IMR-90 (cell line): ENCODE results near the gene METTL25. TPM values are rescaled to one million over a fixed set of nuclear protein-coding genes. Genes with fewer than 3 reads are reported as not detected.

Experiments
- ATAC-seq: fragments of 200-7000 bp; cut with Tn5 transposase; 2 replicates; pipeline ENCODE4 v1.9.1; 2020; ENCODE audit warnings: low read depth, mild to moderate bottlenecking, moderate library complexity
- BruUV-seq: library from RNA; stranded (reverse); fragments of 400-500 nt; replicated peaks from 2 replicates; lab custom pipeline; 2021; lab: Mats Ljungman, UMichigan
- CTCF ChIA-PET: fragments of 300-600 bp; formaldehyde crosslinking; extraction: SDS; loops from one replicate; lab custom pipeline; 2021; ENCODE audit warnings: antibody characterized with exemption; lab: Yijun Ruan, JAX
- POLR2A ChIA-PET: fragments of 300-600 bp; sonication (Branson Sonifier 250); formaldehyde crosslinking; loops from one replicate; lab custom pipeline; 2022; ENCODE audit warnings: antibody characterized with exemption; ENCODE audit not compliant: unreplicated experiment; lab: Charles Lee
- DNase-seq: peaks from one replicate; pipeline ENCODE4 v3.0.0; 2013
- H2AFZ ChIP-seq: replicated peaks from 2 replicates; pipeline ENCODE3; 2013; ENCODE audit warnings: low read length, mild to moderate bottlenecking; ENCODE audit not compliant: poor library complexity
- H2AK5ac ChIP-seq: 2 replicates; pipeline ENCODE4 v1.6.1; 2013; ENCODE audit warnings: low read depth, low read length, inconsistent platforms
- H2AK9ac ChIP-seq: replicated peaks from 2 replicates; pipeline ENCODE3; 2013; ENCODE audit warnings: mild to moderate bottlenecking, low read depth, low read length, moderate library complexity; ENCODE audit not compliant: poor library complexity
- H2BK120ac ChIP-seq: 2 replicates; pipeline ENCODE4 v1.6.1; 2013; ENCODE audit warnings: low read depth, low read length, inconsistent platforms
- H2BK15ac ChIP-seq: 3 replicates; pipeline ENCODE4 v1.6.1; 2013; ENCODE audit warnings: low read depth, low read length, inconsistent platforms
- H2BK20ac ChIP-seq: 2 replicates; pipeline ENCODE4 v1.6.1; 2013; ENCODE audit warnings: low read depth, mild to moderate bottlenecking, inconsistent platforms, low read length, moderate library complexity
- H2BK5ac ChIP-seq: 2 replicates; pipeline ENCODE4 v1.6.1; 2013; ENCODE audit warnings: mild to moderate bottlenecking, low read depth, low read length, inconsistent platforms; ENCODE audit not compliant: poor library complexity, severe bottlenecking
- H3K14ac ChIP-seq: replicated peaks from 2 replicates; pipeline ENCODE4 v1.6.1; 2013; ENCODE audit warnings: low read depth, low read length, inconsistent platforms
- H3K18ac ChIP-seq: 2 replicates; pipeline ENCODE4 v1.6.1; 2013; ENCODE audit warnings: low read depth, low read length, control low read depth
- H3K23ac ChIP-seq: 2 replicates; pipeline ENCODE4 v1.6.1; 2013; ENCODE audit warnings: low read depth, low read length, inconsistent platforms
- H3K27ac ChIP-seq: 2 replicates; pipeline ENCODE4 v1.5.1; 2013; ENCODE audit warnings: mild to moderate bottlenecking, control low read depth, low read length; ENCODE audit not compliant: insufficient read depth
- H3K27me3 ChIP-seq: 2 replicates; pipeline ENCODE4 v1.6.1; 2013; ENCODE audit warnings: low read length; ENCODE audit not compliant: control insufficient read depth, insufficient read depth
- H3K36me3 ChIP-seq: 2 replicates; pipeline ENCODE4 v1.6.1; 2013; ENCODE audit warnings: low read length, mixed read lengths; ENCODE audit not compliant: control insufficient read depth, insufficient read depth
- H3K4ac ChIP-seq: 2 replicates; pipeline ENCODE4 v1.6.1; 2013; ENCODE audit warnings: low read depth, low read length, inconsistent platforms
- H3K4me1 ChIP-seq: 2 replicates; pipeline ENCODE4 v1.6.1; 2013; ENCODE audit warnings: low read length, mixed read lengths; ENCODE audit not compliant: control insufficient read depth, insufficient read depth
- H3K4me2 ChIP-seq: 2 replicates; pipeline ENCODE4 v1.6.1; 2013; ENCODE audit warnings: low read depth, mild to moderate bottlenecking, control low read depth, low read length, moderate library complexity
- H3K4me3 ChIP-seq: 2 replicates; pipeline ENCODE4 v1.5.1; 2013; ENCODE audit warnings: low read depth, mild to moderate bottlenecking, control low read depth, low read length, moderate library complexity; ENCODE audit not compliant: insufficient read depth
- H3K56ac ChIP-seq: 2 replicates; pipeline ENCODE4 v1.6.1; 2013; ENCODE audit warnings: low read length, inconsistent platforms; ENCODE audit not compliant: insufficient read depth; ENCODE audit errors: extremely low read depth
- H3K79me1 ChIP-seq, 2 experiments: 2 replicates each; pipeline ENCODE4 v1.6.1; 2013; ENCODE audit warnings: low read length in 2 of 2, inconsistent platforms in 1 of 2, low read depth in 1 of 2
- H3K9ac ChIP-seq: 2 replicates; pipeline ENCODE4 v1.6.1; 2013; ENCODE audit warnings: low read depth, low read length, control low read depth
- H3K9me1 ChIP-seq: 2 replicates; pipeline ENCODE4 v1.6.1; 2013; ENCODE audit warnings: low read length, inconsistent platforms; ENCODE audit not compliant: insufficient read depth
- H3K9me3 ChIP-seq: 2 replicates; pipeline ENCODE4 v1.6.1; 2013; ENCODE audit warnings: low read length; ENCODE audit not compliant: control insufficient read depth, insufficient read depth
- H4K20me1 ChIP-seq: 2 replicates; pipeline ENCODE4 v1.6.1; 2013; ENCODE audit warnings: low read length, inconsistent platforms; ENCODE audit not compliant: insufficient read depth
- H4K5ac ChIP-seq: 2 replicates; pipeline ENCODE4 v1.6.1; 2013; ENCODE audit warnings: mild to moderate bottlenecking, low read depth, low read length, control low read depth
- H4K8ac ChIP-seq, 2 experiments: 2 replicates each; pipeline ENCODE4 v1.6.1; 2013; ENCODE audit warnings: low read depth in 2 of 2, low read length in 2 of 2, control low read depth in 1 of 2, inconsistent platforms in 1 of 2
- H4K91ac ChIP-seq: 2 replicates; pipeline ENCODE4 v1.6.1; 2013; ENCODE audit warnings: low read depth, low read length, inconsistent platforms; ENCODE audit not compliant: insufficient read depth
- CEBPB ChIP-seq: IDR thresholded peaks from 2 replicates; pipeline ENCODE4 v1.6.1; 2012; ENCODE audit warnings: low read depth, low read length, improper control_type of control experiment
- CHD1 ChIP-seq: IDR thresholded peaks from 2 replicates; pipeline ENCODE4 v1.6.1; 2012; ENCODE audit warnings: low read depth, low read length, improper control_type of control experiment
- ELK1 ChIP-seq: fragments of 150-350 bp; IDR thresholded peaks from 2 replicates; pipeline ENCODE4 v1.6.1; 2016; ENCODE audit warnings: low read depth, mild to moderate bottlenecking, low read length, moderate library complexity, borderline replicate concordance
- FOS ChIP-seq: fragments of 150-350 bp; IDR thresholded peaks from 2 replicates; pipeline ENCODE4 v1.6.1; 2016; ENCODE audit warnings: low read depth, low read length
- MAZ ChIP-seq: IDR thresholded peaks from 2 replicates; pipeline ENCODE4 v1.6.1; 2012; ENCODE audit warnings: low read depth, mild to moderate bottlenecking, low read length, improper control_type of control experiment, moderate library complexity, borderline replicate concordance
- MXI1 ChIP-seq: IDR thresholded peaks from 2 replicates; pipeline ENCODE4 v1.6.1; 2012; ENCODE audit warnings: low read depth, mild to moderate bottlenecking, low read length, moderate library complexity, borderline replicate concordance
- RAD21 ChIP-seq: IDR thresholded peaks from 2 replicates; pipeline ENCODE4 v1.6.1; 2012; ENCODE audit warnings: low read length, improper control_type of control experiment
- RCOR1 ChIP-seq: IDR thresholded peaks from 2 replicates; pipeline ENCODE4 v1.6.1; 2012; ENCODE audit warnings: mild to moderate bottlenecking, low read length, improper control_type of control experiment; ENCODE audit not compliant: insufficient replicate concordance
- RFX5 ChIP-seq: IDR thresholded peaks from 2 replicates; pipeline ENCODE4 v1.8.0; 2012; ENCODE audit warnings: low read depth, mild to moderate bottlenecking, low read length, moderate library complexity
- USF2 ChIP-seq: fragments of 150-350 bp; IDR thresholded peaks from 2 replicates; pipeline ENCODE4 v1.6.1; 2017; ENCODE audit warnings: mild to moderate bottlenecking, antibody characterized with exemption, low read length, low read depth
- WGBS, 2 experiments: methylation state at CpG; one replicate each; pipeline versions ENCODE4 v1.1.5 to v1.1.7; 2013; ENCODE audit warnings: missing lambda C conversion rate in 2 of 2; ENCODE audit not compliant: insufficient read length in 1 of 2; ENCODE audit errors: extremely low coverage in 2 of 2; 5-methylcytosine and 5-hydroxymethylcytosine counted together
- dilution Hi-C: fragments of 300-500 bp; cut with HindIII; formaldehyde crosslinking; loops from one replicate; pipeline ENCODE4 v1.14.3; 2018; ENCODE audit warnings: low sequenced_read_pairs; ENCODE audit not compliant: unreplicated experiment
- in situ Hi-C: fragments of 300-500 bp; cut with MboI; formaldehyde crosslinking; loops from 3 replicates; pipeline ENCODE4 v1.14.3; 2019; ENCODE audit warnings: low sequenced_read_pairs, inconsistent platforms, mixed read lengths
- intact Hi-C: fragments of 100-400 bp; cut with micrococcal nuclease; formaldehyde crosslinking; loops from 2 replicates; pipeline ENCODE4 v1.10.0; 2022
- polyA plus RNA-seq, 3 experiments: library from polyadenylated mRNA; depleted of rRNA; stranded (reverse); fragments of >200 nt; gene quantifications; 2 replicates each; pipeline ENCODE4 v1.2.3, GENCODE V29; 2012; ENCODE audit warnings: low replicate concordance in 1 of 3
- total RNA-seq: library from RNA; depleted of rRNA; stranded (reverse); fragments of >200 nt; gene quantifications from 2 replicates; pipeline ENCODE4 v1.2.3, GENCODE V29; 2012
- TF ChIP-seq, protein P1 (sequence below): conservative IDR thresholded peaks from 2 replicates; pipeline ENCODE4 v1.5.1; 2012; ENCODE audit warnings: mild to moderate bottlenecking, low read depth, low read length, improper control_type of control experiment

The METTL25 gene
- total and polyA plus RNA-seq, 2 of the 4 experiments (the other 2 are of a cell fraction) = 2.6 to 3.0 TPM

DNA sequence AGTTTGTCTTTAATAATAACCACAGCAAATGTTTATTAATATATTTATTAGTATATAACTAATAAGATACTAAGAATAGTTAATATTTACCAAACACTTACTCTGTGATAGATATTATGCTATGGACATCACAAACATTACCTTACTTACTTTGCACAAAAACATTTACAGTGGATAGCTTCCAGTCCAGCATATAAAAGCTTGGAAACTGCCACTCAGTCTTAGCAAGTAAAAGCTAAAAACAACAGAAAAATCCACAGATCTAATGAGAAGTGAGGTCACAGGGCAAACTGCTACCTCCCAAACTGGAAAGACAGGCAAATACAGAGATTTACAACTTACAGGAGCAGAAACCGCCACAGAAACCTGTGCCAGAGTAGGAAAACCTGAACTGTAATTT lies 99.8 kb downstream of the METTL25 start:
- Histone ChIP-seq H3K4me2 (no peak overlapping the region), H2BK15ac (no peak overlapping the region), H3K23ac (no peak overlapping the region), H2AFZ (no peak overlapping the region), H4K8ac (no peak overlapping the region), H2BK120ac (no peak overlapping the region), H4K5ac (no peak overlapping the region), H3K9me3 (no peaks in the 10 kb centered on the region), H2AK9ac (no peak overlapping the region), H2BK20ac (no peak overlapping the region), H3K27me3 (no peaks in the 10 kb centered on the region), H3K9me1 (no peaks in the 10 kb centered on the region), H3K14ac (no peak overlapping the region), H3K4me3 (no peak overlapping the region), H2BK5ac (no peak overlapping the region), H3K9ac (no peak overlapping the region), H3K18ac (no peak overlapping the region), H4K91ac (no peak overlapping the region), H4K20me1 (no peaks in the 10 kb centered on the region), H3K36me3 (no peaks in the 10 kb centered on the region), H2AK5ac (no peak overlapping the region), H3K56ac (no peak overlapping the region), H3K79me1 (no peaks in the 10 kb centered on the region), H3K4ac (no peak overlapping the region), H3K4me1 (no peaks in the 10 kb centered on the region), H3K27ac (no peak overlapping the region)
- intact Hi-C loops = no loop called here
- DNase-seq (no peak), ATAC-seq (no peak)
- POLR2A ChIA-PET = no interaction called here
- dilution Hi-C loops = no loop called here
- CTCF ChIA-PET = no interaction called here
- no CpG with 5 or more reads among the region's 1 CpG for WGBS, 2 experiments
- no peak for TF ChIP-seq ELK1
- TF ChIP-seq CEBPB = no peak
- TF ChIP-seq RCOR1 = no peak
- TF ChIP-seq RAD21 = no peak
- no peak for TF ChIP-seq RFX5
- TF ChIP-seq USF2 = no peak
- TF ChIP-seq MAZ = no peak
- TF ChIP-seq CHD1 = no peak
- TF ChIP-seq MXI1 = no peak
- TF ChIP-seq FOS = no peak
- TF ChIP-seq, protein P1, sequence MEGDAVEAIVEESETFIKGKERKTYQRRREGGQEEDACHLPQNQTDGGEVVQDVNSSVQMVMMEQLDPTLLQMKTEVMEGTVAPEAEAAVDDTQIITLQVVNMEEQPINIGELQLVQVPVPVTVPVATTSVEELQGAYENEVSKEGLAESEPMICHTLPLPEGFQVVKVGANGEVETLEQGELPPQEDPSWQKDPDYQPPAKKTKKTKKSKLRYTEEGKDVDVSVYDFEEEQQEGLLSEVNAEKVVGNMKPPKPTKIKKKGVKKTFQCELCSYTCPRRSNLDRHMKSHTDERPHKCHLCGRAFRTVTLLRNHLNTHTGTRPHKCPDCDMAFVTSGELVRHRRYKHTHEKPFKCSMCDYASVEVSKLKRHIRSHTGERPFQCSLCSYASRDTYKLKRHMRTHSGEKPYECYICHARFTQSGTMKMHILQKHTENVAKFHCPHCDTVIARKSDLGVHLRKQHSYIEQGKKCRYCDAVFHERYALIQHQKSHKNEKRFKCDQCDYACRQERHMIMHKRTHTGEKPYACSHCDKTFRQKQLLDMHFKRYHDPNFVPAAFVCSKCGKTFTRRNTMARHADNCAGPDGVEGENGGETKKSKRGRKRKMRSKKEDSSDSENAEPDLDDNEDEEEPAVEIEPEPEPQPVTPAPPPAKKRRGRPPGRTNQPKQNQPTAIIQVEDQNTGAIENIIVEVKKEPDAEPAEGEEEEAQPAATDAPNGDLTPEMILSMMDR = no peak
- BruUV-seq = no TSS peak
- in situ Hi-C loops = no loop called here
